ENCODE results near the gene AMPH. TPM values are rescaled to one million over a fixed set of nuclear protein-coding genes. Genes with fewer than 3 reads are reported as not detected.

The AMPH gene
- total RNA-seq, 1 experiment from 2014 or later = 9.0 TPM

DNA sequence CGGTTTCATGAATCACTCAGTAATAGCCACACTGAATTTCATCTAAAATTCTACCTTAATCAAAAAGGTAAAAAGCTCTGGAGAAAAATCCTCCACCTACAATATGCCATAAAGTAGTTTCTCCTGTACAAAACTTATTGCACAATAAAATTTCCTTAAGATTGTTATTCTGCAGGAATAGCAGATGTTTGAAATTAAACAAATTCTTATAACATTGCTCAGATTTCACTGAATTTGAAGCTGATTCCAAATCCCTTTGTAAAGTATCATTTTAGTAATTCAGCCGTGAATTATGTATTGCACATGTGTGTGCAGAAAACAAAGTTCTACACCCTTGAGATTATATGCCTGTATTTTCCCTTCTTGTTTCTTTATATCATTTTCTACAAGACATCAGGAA lies 123.8 kb downstream of the AMPH start:
- H3K4me1 Mint-ChIP-seq = no peaks in the 10 kb centered on the region
- CTCF ChIA-PET = no interaction called here
- ATAC-seq (no peak), DNase-seq (ENCODE audit: low spot score) (no peak)
- no peak overlapping the region for H3K4me3 Mint-ChIP-seq
- no peak overlapping the region for H3K27ac Mint-ChIP-seq
- no peaks in the 10 kb centered on the region for H3K9me3 Mint-ChIP-seq
- TF ChIP-seq, protein P1, sequence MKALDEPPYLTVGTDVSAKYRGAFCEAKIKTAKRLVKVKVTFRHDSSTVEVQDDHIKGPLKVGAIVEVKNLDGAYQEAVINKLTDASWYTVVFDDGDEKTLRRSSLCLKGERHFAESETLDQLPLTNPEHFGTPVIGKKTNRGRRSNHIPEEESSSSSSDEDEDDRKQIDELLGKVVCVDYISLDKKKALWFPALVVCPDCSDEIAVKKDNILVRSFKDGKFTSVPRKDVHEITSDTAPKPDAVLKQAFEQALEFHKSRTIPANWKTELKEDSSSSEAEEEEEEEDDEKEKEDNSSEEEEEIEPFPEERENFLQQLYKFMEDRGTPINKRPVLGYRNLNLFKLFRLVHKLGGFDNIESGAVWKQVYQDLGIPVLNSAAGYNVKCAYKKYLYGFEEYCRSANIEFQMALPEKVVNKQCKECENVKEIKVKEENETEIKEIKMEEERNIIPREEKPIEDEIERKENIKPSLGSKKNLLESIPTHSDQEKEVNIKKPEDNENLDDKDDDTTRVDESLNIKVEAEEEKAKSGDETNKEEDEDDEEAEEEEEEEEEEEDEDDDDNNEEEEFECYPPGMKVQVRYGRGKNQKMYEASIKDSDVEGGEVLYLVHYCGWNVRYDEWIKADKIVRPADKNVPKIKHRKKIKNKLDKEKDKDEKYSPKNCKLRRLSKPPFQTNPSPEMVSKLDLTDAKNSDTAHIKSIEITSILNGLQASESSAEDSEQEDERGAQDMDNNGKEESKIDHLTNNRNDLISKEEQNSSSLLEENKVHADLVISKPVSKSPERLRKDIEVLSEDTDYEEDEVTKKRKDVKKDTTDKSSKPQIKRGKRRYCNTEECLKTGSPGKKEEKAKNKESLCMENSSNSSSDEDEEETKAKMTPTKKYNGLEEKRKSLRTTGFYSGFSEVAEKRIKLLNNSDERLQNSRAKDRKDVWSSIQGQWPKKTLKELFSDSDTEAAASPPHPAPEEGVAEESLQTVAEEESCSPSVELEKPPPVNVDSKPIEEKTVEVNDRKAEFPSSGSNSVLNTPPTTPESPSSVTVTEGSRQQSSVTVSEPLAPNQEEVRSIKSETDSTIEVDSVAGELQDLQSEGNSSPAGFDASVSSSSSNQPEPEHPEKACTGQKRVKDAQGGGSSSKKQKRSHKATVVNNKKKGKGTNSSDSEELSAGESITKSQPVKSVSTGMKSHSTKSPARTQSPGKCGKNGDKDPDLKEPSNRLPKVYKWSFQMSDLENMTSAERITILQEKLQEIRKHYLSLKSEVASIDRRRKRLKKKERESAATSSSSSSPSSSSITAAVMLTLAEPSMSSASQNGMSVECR (CRISPR knock-in tag; IDR thresholded peaks at IDR 0.05; ENCODE audit: borderline replicate concordance) = no peak
- TF ChIP-seq KAT7 (CRISPR knock-in tag; IDR thresholded peaks at IDR 0.05; ENCODE audit: borderline replicate concordance) (no peak), CBFB (CRISPR knock-in tag; IDR thresholded peaks at IDR 0.05; ENCODE audit: low read depth) (no peak), EMX1 (CRISPR knock-in tag; IDR thresholded peaks at IDR 0.05) (no peak)
- TF ChIP-seq, protein P2, sequence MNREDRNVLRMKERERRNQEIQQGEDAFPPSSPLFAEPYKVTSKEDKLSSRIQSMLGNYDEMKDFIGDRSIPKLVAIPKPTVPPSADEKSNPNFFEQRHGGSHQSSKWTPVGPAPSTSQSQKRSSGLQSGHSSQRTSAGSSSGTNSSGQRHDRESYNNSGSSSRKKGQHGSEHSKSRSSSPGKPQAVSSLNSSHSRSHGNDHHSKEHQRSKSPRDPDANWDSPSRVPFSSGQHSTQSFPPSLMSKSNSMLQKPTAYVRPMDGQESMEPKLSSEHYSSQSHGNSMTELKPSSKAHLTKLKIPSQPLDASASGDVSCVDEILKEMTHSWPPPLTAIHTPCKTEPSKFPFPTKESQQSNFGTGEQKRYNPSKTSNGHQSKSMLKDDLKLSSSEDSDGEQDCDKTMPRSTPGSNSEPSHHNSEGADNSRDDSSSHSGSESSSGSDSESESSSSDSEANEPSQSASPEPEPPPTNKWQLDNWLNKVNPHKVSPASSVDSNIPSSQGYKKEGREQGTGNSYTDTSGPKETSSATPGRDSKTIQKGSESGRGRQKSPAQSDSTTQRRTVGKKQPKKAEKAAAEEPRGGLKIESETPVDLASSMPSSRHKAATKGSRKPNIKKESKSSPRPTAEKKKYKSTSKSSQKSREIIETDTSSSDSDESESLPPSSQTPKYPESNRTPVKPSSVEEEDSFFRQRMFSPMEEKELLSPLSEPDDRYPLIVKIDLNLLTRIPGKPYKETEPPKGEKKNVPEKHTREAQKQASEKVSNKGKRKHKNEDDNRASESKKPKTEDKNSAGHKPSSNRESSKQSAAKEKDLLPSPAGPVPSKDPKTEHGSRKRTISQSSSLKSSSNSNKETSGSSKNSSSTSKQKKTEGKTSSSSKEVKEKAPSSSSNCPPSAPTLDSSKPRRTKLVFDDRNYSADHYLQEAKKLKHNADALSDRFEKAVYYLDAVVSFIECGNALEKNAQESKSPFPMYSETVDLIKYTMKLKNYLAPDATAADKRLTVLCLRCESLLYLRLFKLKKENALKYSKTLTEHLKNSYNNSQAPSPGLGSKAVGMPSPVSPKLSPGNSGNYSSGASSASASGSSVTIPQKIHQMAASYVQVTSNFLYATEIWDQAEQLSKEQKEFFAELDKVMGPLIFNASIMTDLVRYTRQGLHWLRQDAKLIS (CRISPR knock-in tag; IDR thresholded peaks at IDR 0.05; ENCODE audit: borderline replicate concordance) = no peak
- TF ChIP-seq, protein P3, sequence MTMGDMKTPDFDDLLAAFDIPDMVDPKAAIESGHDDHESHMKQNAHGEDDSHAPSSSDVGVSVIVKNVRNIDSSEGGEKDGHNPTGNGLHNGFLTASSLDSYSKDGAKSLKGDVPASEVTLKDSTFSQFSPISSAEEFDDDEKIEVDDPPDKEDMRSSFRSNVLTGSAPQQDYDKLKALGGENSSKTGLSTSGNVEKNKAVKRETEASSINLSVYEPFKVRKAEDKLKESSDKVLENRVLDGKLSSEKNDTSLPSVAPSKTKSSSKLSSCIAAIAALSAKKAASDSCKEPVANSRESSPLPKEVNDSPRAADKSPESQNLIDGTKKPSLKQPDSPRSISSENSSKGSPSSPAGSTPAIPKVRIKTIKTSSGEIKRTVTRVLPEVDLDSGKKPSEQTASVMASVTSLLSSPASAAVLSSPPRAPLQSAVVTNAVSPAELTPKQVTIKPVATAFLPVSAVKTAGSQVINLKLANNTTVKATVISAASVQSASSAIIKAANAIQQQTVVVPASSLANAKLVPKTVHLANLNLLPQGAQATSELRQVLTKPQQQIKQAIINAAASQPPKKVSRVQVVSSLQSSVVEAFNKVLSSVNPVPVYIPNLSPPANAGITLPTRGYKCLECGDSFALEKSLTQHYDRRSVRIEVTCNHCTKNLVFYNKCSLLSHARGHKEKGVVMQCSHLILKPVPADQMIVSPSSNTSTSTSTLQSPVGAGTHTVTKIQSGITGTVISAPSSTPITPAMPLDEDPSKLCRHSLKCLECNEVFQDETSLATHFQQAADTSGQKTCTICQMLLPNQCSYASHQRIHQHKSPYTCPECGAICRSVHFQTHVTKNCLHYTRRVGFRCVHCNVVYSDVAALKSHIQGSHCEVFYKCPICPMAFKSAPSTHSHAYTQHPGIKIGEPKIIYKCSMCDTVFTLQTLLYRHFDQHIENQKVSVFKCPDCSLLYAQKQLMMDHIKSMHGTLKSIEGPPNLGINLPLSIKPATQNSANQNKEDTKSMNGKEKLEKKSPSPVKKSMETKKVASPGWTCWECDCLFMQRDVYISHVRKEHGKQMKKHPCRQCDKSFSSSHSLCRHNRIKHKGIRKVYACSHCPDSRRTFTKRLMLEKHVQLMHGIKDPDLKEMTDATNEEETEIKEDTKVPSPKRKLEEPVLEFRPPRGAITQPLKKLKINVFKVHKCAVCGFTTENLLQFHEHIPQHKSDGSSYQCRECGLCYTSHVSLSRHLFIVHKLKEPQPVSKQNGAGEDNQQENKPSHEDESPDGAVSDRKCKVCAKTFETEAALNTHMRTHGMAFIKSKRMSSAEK (CRISPR knock-in tag; IDR thresholded peaks at IDR 0.05; ENCODE audit: borderline replicate concordance) = no peak
- peaks cover 3% of the 10 kb centered on the region; the same call in 1 of the 2 replicates for H3K27me3 Mint-ChIP-seq (ENCODE audit: low read depth)
- H3K36me3 Mint-ChIP-seq = no peaks in the 10 kb centered on the region
- POLR2A ChIA-PET = no interaction called here

DNA sequence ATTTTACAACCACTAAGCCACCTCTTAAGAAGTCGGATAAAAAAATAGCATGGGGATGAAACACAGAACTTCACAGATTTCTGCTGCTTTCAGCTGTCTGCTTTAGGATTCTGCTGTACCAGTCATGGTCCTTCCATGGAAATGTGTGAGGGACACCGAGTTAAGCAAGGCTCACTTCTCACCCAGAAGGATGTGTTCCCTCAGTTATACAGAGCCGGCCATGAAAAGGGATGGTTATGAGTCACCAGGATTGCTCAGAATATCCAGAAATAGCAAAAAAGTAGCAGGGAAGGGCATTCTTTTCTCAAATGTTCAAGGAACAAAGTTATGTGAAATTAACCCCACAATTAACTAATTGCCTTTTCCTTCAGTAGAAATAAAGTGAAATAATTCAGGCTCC lies 124.4 kb downstream of the AMPH start:
- DNase-seq (ENCODE audit: low spot score) (no peak), ATAC-seq (no peak)
- CTCF ChIA-PET = no interaction called here
- H3K27me3 Mint-ChIP-seq (ENCODE audit: low read depth) = peaks cover 3% of the 10 kb centered on the region; the same call in 1 of the 2 replicates
- no peaks in the 10 kb centered on the region for H3K36me3 Mint-ChIP-seq
- H3K4me1 Mint-ChIP-seq = no peaks in the 10 kb centered on the region
- no peak overlapping the region for H3K4me3 Mint-ChIP-seq
- POLR2A ChIA-PET = no interaction called here
- H3K27ac Mint-ChIP-seq = no peak overlapping the region
- H3K9me3 Mint-ChIP-seq = no peaks in the 10 kb centered on the region
- TF ChIP-seq, protein P4, sequence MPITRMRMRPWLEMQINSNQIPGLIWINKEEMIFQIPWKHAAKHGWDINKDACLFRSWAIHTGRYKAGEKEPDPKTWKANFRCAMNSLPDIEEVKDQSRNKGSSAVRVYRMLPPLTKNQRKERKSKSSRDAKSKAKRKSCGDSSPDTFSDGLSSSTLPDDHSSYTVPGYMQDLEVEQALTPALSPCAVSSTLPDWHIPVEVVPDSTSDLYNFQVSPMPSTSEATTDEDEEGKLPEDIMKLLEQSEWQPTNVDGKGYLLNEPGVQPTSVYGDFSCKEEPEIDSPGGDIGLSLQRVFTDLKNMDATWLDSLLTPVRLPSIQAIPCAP (CRISPR knock-in tag; IDR thresholded peaks at IDR 0.05) = no peak
- TF ChIP-seq, protein P5, sequence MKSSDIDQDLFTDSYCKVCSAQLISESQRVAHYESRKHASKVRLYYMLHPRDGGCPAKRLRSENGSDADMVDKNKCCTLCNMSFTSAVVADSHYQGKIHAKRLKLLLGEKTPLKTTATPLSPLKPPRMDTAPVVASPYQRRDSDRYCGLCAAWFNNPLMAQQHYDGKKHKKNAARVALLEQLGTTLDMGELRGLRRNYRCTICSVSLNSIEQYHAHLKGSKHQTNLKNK (CRISPR knock-in tag; IDR thresholded peaks at IDR 0.05) = no peak
- TF ChIP-seq GTF2I (CRISPR knock-in tag; conservative IDR thresholded peaks at IDR 0.05) (no peak), ATF1 (CRISPR knock-in tag; IDR thresholded peaks at IDR 0.05) (no peak), ZNF263 (CRISPR knock-in tag; IDR thresholded peaks at IDR 0.05; ENCODE audit: low read depth) (no peak), SP1 (CRISPR knock-in tag; conservative IDR thresholded peaks at IDR 0.05) (no peak), FOXP1 (CRISPR knock-in tag; IDR thresholded peaks at IDR 0.05; ENCODE audit: borderline replicate concordance) (no peak), ZNF317 (CRISPR knock-in tag; IDR thresholded peaks at IDR 0.05; ENCODE audit: borderline replicate concordance, low read depth) (no peak)
- TF ChIP-seq, protein P6, sequence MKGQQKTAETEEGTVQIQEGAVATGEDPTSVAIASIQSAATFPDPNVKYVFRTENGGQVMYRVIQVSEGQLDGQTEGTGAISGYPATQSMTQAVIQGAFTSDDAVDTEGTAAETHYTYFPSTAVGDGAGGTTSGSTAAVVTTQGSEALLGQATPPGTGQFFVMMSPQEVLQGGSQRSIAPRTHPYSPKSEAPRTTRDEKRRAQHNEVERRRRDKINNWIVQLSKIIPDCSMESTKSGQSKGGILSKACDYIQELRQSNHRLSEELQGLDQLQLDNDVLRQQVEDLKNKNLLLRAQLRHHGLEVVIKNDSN (CRISPR knock-in tag; IDR thresholded peaks at IDR 0.05) = no peak
- TF ChIP-seq, protein P7, sequence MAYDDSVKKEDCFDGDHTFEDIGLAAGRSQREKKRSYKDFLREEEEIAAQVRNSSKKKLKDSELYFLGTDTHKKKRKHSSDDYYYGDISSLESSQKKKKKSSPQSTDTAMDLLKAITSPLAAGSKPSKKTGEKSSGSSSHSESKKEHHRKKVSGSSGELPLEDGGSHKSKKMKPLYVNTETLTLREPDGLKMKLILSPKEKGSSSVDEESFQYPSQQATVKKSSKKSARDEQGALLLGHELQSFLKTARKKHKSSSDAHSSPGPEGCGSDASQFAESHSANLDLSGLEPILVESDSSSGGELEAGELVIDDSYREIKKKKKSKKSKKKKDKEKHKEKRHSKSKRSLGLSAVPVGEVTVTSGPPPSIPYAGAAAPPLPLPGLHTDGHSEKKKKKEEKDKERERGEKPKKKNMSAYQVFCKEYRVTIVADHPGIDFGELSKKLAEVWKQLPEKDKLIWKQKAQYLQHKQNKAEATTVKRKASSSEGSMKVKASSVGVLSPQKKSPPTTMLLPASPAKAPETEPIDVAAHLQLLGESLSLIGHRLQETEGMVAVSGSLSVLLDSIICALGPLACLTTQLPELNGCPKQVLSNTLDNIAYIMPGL (CRISPR knock-in tag; IDR thresholded peaks at IDR 0.05) = no peak
- TF ChIP-seq, protein P8, sequence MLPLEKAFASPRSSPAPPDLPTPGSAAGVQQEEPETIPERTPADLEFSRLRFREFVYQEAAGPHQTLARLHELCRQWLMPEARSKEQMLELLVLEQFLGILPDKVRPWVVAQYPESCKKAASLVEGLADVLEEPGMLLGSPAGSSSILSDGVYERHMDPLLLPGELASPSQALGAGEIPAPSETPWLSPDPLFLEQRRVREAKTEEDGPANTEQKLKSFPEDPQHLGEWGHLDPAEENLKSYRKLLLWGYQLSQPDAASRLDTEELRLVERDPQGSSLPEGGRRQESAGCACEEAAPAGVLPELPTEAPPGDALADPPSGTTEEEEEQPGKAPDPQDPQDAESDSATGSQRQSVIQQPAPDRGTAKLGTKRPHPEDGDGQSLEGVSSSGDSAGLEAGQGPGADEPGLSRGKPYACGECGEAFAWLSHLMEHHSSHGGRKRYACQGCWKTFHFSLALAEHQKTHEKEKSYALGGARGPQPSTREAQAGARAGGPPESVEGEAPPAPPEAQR (CRISPR knock-in tag; IDR thresholded peaks at IDR 0.05) = no peak
